Measurements from ENCODE around the gene DUSP2.

- TF ChIP-seq GATA2 (IDR thresholded peaks at IDR 0.05; ENCODE audit: low read depth, low read length), result no peak
- no peak for TF ChIP-seq GATA3 (IDR thresholded peaks at IDR 0.05; ENCODE audit: low read depth, low read length)
Measured at GRCh38 chr2:96115631-96116423, 29.4 kb downstream of the DUSP2 start.
